Adipose tissue (tissue), 3 donors: ENCODE data around the gene TSFM. TPM values are rescaled to one million over a fixed set of nuclear protein-coding genes. Genes with fewer than 3 reads are reported as not detected.

Experiments used
- H3K27ac ChIP-seq: one replicate; pipeline ENCODE4 v1.5.1; 2013; ENCODE audit warnings: low read depth, low read length
- WGBS, 3 donors: extraction: QIAGEN DNeasy Blood & Tissue Kit; methylation state at CpG; one replicate each; pipeline ENCODE4 v1.1.7; 2013; 5-methylcytosine and 5-hydroxymethylcytosine counted together
- polyA plus RNA-seq, 3 donors: library from polyadenylated mRNA; stranded (reverse); fragments of 200-250 nt; gene quantifications; one replicate each; pipeline ENCODE4 v1.2.3, GENCODE V29; 2013
- donor health status: healthy with polysubstance abuse.
- donor health status: Bipolar disorder and iron deficiency.
- donor health status: healthy.

The TSFM gene
- polyA plus RNA-seq, 3 donors: 14.4 to 32.6 (median 23.8) TPM

DNA sequence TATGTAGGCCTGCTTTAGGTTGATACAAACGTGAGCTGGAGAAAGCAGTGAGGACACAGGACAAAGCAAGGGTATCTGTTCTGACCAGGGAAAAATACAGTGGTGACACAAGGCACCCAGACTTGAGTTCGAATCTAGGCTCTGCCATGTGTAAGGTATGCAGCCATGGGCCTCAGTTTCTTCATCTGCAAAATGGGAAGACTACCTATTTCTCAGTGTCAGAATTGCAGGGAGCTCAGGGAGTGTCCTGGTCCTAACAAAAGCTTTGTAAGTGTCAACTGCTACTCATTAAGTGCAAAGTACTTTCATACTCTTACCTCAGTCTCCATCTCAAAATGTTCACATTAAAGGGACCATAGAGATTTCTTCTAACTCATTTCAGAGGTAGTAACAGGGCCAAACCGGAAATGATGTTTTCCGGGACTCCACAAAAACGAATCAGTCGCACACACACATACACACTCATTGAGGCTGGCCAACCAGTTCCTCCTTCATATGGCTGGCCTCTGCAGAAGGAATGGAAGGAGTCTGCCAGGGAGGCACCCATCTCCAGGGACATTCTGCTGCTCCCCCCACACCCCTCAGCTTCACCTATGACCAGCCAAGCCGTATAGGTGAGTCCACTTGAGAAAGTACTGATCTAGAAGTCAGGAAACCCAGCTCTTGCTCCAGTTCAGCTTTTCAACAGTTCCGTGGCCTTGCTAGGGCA lies 56.2 kb downstream of the TSFM start:
- WGBS, 3 donors: 17 to 42% (median 18%) methylated on average over 8 of the region's 8 CpGs
- H3K27ac ChIP-seq: peak overlapping the region; percentile 2

- WGBS, 3 donors: 24 to 48% (median 45%) methylated on average over 5 of the region's 5 CpGs
- no peak overlapping the region for H3K27ac ChIP-seq
Observed at GRCh38 chr12:57839996-57840395, 57.4 kb downstream of the TSFM start.

DNA sequence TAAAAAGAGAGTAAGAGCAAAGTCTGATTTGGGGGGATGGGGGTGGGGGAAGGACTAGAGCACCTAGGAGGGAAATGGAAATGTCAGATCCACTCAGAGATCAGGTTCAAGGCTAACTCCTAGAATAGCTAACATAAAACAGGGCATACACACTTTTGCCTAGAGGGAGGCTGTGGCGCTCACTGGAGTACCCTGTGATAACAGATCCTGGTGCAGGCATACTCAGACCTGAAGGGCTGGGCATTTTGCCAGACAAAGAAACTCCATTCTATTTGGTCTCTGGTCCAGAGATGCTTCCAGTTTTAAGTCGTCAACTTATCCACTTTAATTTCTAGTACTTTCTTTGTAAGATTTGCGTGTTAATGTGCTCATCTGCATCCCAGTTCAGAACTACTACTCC lies 58.1 kb downstream of the TSFM start:
- 16 to 40% (median 36%) methylated on average over 3 of the region's 3 CpGs for WGBS, 3 donors
- no peak overlapping the region for H3K27ac ChIP-seq

- no peak overlapping the region for H3K27ac ChIP-seq
- 18 to 63% (median 44%) methylated on average over 4 of the region's 4 CpGs for WGBS, 3 donors
Observed at GRCh38 chr12:57841445-57841844, 58.9 kb downstream of the TSFM start.

DNA sequence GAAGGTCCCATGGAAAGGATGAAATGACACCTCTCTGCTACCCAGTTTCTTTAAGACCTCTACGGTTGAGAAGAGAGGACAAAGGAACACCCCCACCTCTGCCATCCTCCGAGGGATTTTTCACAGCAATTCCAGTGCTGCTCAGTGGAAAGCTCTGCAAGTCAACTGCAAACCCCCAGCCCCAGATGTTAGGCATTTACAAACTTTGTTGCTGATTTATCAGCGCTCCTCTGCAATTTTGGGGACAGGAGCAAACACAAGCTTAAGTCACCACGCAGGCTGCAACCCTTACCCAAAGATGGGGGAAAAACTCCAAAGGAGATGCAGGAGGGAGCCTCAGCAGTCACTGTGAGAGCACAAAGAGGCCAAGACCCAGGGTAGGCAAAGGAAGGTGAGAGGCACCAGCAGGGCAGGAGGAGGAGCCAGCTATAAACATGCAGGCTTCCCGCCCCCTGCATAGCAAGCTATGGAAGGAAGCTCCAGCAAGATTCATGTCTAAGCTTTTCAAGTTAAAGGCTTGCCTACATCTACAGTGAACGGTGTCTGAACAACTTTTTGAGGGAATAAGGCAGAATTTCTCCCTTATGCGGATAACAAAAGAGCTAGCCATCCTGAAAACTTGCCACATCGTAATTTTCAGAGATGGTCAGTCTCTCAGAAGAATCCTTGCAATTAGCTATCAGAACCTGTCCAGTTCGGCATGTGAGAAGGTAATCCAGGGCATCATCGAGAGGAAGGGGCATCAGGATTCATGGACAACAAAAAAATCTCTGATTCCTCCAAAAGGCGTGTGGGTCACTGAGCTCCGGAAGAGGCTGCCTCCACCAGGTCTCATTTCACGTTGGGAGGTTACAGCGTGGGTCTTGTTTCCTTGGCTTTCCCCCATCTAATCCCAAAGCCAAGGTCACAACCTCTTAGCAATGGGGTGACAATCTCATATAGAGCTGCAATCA lies 60.0 kb downstream of the TSFM start:
- 21 to 35% (median 30%) methylated on average over 14 of the region's 14 CpGs for WGBS, 3 donors
- H3K27ac ChIP-seq: no peak overlapping the region

DNA sequence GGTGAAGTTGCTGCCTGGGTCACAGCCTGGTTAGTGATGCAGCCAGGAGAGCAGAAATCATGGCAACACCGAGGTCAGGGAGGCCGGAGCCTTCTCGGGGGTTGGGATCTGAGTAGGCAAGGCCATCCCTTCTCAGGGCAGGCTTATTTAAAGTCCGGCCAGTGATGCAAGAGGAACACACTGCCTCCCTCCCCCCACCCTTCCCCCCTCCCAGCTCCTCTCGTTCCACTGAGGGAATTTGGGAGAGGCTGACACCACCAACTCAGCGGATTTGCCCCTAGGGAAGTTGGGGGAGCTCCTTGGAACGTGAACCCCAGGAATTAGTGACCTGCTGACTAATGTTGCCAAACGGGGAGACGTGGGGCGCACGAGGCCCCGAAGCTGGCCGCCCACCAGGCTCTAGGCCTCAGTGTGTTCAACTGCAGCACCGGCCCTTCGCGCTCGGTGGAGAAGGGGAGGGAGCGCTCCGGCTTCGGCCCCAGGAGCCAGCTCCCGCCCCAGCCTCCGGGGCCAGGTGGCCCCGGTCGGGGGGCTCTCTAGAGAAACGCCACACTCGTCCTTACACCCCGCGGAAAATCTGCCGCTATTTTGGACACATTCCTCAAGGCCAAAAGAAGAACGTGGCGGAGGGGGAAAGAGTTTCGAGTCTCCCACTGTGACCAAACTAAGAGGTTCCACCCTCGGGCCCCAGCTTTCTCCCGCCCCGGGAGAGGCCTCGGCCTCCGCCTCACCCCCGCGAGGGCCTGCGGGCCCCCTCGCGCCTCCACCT lies 62.3 kb downstream of the TSFM start:
- WGBS, 3 donors: 0 to 1% (median 0%) methylated on average over 42 of the region's 42 CpGs

DNA sequence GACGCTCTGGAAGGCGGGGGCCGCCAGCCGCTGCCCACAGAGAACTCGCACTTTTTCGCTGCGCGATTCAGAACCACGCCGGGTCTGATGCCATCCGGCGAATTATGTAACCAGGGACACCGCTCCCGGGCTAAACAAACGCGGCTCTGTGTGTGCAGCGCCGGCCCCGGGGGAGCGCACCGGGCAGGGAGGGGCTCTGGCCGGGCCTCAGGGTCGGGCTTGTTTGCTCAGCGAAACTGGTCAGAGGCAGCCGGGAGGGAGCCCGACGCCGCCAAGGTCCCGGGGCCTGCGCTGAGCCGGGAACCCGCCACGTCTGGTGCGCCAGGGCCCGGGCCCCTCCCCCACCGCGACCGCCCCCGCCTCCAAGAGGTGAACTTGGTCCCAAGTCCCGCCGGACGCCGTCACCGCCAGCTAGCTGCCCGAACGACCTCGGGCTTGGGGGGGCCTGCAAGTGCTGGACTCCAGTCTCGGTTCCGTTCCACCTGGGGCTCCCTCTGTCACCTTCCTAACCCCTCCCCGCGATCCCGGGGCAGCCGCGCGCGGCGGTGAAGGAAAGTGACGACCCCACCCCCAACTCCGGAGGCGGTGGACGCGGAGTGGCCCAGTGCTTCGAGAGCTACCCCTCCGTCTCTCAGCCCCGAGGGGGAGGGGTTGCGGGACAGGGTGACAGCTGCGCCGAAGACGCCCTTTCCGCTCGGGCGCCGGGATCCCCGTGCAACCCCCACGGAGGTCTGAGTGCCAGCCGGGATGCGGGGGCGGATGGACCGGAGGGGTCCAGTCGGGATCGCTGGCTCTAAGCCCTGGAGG lies 63.1 kb downstream of the TSFM start:
- 0 to 1% (median 0%) methylated on average over 68 to 81 of the region's 81 CpGs for WGBS, 3 donors
- H3K27ac ChIP-seq: peak overlapping the region; percentile 94

More for the DNA sequence above, 62.3 kb downstream of the TSFM start:
- peak overlapping the region; percentile 94 for H3K27ac ChIP-seq

- H3K27ac ChIP-seq: peak overlapping the region; percentile 94
- 0 to 1% (median 0%) methylated on average over 17 to 26 of the region's 26 CpGs for WGBS, 3 donors
Observed at GRCh38 chr12:57846285-57846576, 63.6 kb downstream of the TSFM start.

- H3K27ac ChIP-seq: peak within 1 kb of the TSS; percentile 94
- WGBS, 3 donors: 0 to 1% (median 1%) methylated on average over 47 to 58 of the region's 58 CpGs
Observed at GRCh38 chr12:57846577-57847319, 64.2 kb downstream of the TSFM start, which contains the start of gene CTDSP2. CTDSP2 (minus strand) TSS chr12:57846729; CDS start chr12:57846435, 294 bp downstream.

Other genes starting within 250 kb of the TSFM start
- gene DCTN2, start 235.6 kb upstream of the TSFM start, polyA plus RNA-seq: 10 to 100 TPM; 88.6 to 95.1 (median 93.2) TPM
- gene KIF5A, start 232.7 kb upstream of the TSFM start, polyA plus RNA-seq: under 1 TPM; 0.04 to 0.41 (median 0.11) TPM
- gene PIP4K2C, start 191.6 kb upstream of the TSFM start, polyA plus RNA-seq: 10 to 100 TPM in 2 of 3 donors, 1 to 10 TPM in 1; 8.8 to 10.2 (median 10.1) TPM
- gene DTX3, start 178.0 kb upstream of the TSFM start, polyA plus RNA-seq: 10 to 100 TPM in 2 of 3 donors, 1 to 10 TPM in 1; 8.4 to 23.3 (median 14.5) TPM
- gene ARHGEF25, start 171.4 kb upstream of the TSFM start, polyA plus RNA-seq: 10 to 100 TPM in 2 of 3 donors, 1 to 10 TPM in 1; 4.7 to 69.7 (median 10.8) TPM
- gene B4GALNT1, start 149.6 kb upstream of the TSFM start, polyA plus RNA-seq: 1 to 10 TPM in 1 of 3 donors, under 1 TPM in 2; 0.35 to 2.5 (median 0.70) TPM
- 100 to 1,000 TPM; 176 to 204 (median 192) TPM for gene OS9, start 88.7 kb upstream of the TSFM start, polyA plus RNA-seq
- 1 to 10 TPM in 2 of 3 donors, under 1 TPM in 1; 0.77 to 3.1 (median 2.2) TPM for gene AGAP2, start 44.0 kb upstream of the TSFM start, polyA plus RNA-seq
- 10 to 100 TPM; 30.1 to 38.8 (median 36.2) TPM for gene TSPAN31, start 37.7 kb upstream of the TSFM start, polyA plus RNA-seq
- 10 to 100 TPM; 50.9 to 96.4 (median 73.9) TPM for gene CDK4, start 30.5 kb upstream of the TSFM start, polyA plus RNA-seq
- gene MARCHF9, start 27.7 kb upstream of the TSFM start, polyA plus RNA-seq: 1 to 10 TPM; 5.3 to 8.8 (median 7.4) TPM
- gene CYP27B1, start 15.7 kb upstream of the TSFM start, polyA plus RNA-seq: 1 to 10 TPM in 2 of 3 donors, not detected in 1; 3.0 to 4.2 TPM
- 10 to 100 TPM; 20.9 to 25.8 (median 24.9) TPM for gene METTL1, start 10.7 kb upstream of the TSFM start, polyA plus RNA-seq
- gene EEF1AKMT3, start 10.2 kb upstream of the TSFM start, polyA plus RNA-seq: 10 to 100 TPM in 1 of 3 donors, 1 to 10 TPM in 2; 5.5 to 12.0 (median 6.3) TPM
- 1 to 10 TPM; 3.4 to 7.0 (median 6.9) TPM for gene AVIL, start 35.9 kb downstream of the TSFM start, polyA plus RNA-seq
- gene CTDSP2, start 63.9 kb downstream of the TSFM start, polyA plus RNA-seq: 100 to 1,000 TPM in 1 of 3 donors, 10 to 100 TPM in 2; 76.0 to 106 (median 96.4) TPM
- gene ATP23, start 158.8 kb downstream of the TSFM start, polyA plus RNA-seq: 10 to 100 TPM in 1 of 3 donors, 1 to 10 TPM in 2; 4.3 to 11.0 (median 7.6) TPM